Measurements from ENCODE around the gene SERPINB3.
"Not testable (repeated sequence)": the region's sequence is repeated elsewhere in the genome, so short reads cannot be mapped to it uniquely, and the experiment has no call there.

Gene SERPINB3

DNA sequence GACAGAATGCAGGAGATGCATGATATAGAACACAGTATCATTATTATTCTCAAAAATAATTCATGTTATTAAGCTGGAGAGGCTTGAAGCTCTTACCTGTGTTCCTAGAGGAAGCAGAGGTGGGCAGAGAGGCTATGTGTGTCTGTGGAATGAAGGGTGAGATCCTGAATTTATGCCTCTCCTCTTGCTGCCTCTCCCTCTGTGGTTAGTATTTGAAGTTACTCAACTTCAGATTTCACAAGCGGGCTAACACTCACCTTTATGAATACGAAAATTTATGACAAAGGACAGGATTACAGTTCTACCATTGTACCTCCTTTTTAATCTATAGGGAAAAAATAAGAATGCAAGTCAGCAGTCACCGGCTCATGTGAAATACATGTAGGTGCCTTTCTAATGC is at the start of gene SERPINB3:
Gene SERPINB3, minus strand, starts transcription at position 144 of the 400 bp plus-strand sequence. CDS start 677 bp downstream, outside the sequence.
- not testable (repeated sequence) for FAIRE-seq

GRCh38 chr18:63708650-63709049 is 47.0 kb upstream of the SERPINB3 start:
- no peak for FAIRE-seq
- no peak for DNase-seq (ENCODE audit: extremely low spot score, insufficient read length, low read depth)

More for the DNA sequence above, at the start of gene SERPINB3:
- not testable (repeated sequence) for DNase-seq (ENCODE audit: extremely low spot score, insufficient read length, low read depth)

DNA sequence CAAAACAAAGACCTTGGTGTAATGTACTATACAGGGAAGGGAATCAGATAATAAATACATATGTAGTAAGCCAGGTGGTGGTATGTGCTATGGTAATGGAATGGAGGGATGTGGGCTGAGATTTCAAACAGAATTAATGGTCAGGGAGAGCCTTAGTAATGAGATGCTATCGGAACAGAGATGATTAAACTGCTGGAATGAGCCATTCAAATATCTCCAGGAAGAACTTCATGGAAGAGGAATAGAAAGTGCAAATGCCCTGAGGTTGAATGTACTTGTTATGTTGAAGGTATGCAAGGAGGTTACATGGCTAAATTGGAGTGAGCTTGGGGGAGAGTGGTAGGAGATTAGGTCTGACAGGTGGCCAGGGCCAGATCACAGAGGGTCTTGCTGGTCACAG is 46.1 kb upstream of the SERPINB3 start:
- no peak for FAIRE-seq
- no peak for DNase-seq (ENCODE audit: extremely low spot score, insufficient read length, low read depth)

DNA sequence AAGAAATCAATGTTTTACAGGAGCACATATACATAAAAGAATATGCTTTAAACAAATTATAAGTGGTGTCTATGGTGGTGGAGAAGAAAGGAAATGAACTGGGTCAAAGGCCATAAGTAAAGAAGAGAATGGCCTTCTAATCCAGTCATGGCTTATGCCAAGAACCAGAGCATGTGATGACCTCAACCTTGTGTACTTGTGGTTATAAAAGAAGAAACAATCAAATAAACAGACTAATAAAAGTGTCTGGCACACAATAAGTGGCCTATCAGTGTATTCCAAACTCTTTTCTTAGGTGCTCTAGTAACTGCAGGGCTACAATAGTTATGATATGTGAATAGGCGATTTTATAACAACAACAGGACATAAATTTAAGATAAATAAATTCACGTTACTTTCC is 43.7 kb upstream of the SERPINB3 start:
- no peak for FAIRE-seq
- DNase-seq (ENCODE audit: extremely low spot score, insufficient read length, low read depth): no peak

DNA sequence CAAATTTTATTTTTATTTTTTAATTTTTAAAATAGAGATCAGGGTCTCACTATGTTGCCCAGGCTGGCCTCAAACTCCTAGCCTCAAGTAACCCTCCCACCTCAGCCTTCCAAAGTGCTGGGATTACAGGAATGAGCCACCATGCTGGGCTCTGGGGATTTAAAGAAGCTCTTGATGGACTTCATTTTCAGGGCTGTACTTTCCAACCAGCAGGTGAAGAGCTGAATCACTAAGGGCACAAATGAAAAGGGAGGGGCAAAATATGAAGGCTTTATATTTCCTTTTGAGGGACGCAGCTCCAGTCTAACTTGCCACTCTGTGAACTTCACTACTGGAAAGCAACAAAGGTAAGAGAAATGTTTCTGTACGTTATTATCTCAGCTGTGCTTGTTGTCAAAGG is 41.0 kb upstream of the SERPINB3 start, which contains the start of gene SERPINB11:
Gene SERPINB11, plus strand, starts transcription at position 301 of the 400 bp plus-strand sequence. CDS start 7,234 bp downstream, outside the sequence.
- FAIRE-seq: no peak

GRCh38 chr18:63701952-63702351 is 40.3 kb upstream of the SERPINB3 start:
- FAIRE-seq (no peak), DNase-seq (ENCODE audit: extremely low spot score, insufficient read length, low read depth) (no peak)

More for the DNA sequence above, 41.0 kb upstream of the SERPINB3 start, which contains the start of gene SERPINB11:
- DNase-seq (ENCODE audit: extremely low spot score, insufficient read length, low read depth): no peak

DNA sequence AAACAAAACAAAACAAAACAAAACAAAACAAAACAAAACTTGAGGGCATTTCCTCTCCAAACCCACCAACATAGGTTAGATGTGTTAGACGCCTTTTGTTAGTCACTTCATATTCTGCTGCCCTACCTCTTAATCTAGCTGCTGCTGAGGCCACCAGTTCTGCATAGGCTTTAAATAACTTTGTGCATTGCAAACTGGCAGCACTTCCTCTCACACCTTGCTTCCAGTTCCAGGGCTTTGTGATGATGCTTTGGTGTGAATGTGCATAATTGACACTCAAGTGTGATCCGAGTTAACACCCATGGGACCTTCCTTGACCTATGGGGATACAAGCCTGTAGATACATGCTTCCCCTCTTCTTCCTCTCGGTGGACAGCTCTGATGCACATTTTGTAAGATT is 38.8 kb upstream of the SERPINB3 start:
- no peak for FAIRE-seq
- DNase-seq (ENCODE audit: extremely low spot score, insufficient read length, low read depth): no peak

GRCh38 chr18:63697097-63697660 is 35.5 kb upstream of the SERPINB3 start:
- FAIRE-seq (no peak), DNase-seq (ENCODE audit: extremely low spot score, insufficient read length, low read depth) (no peak)

DNA sequence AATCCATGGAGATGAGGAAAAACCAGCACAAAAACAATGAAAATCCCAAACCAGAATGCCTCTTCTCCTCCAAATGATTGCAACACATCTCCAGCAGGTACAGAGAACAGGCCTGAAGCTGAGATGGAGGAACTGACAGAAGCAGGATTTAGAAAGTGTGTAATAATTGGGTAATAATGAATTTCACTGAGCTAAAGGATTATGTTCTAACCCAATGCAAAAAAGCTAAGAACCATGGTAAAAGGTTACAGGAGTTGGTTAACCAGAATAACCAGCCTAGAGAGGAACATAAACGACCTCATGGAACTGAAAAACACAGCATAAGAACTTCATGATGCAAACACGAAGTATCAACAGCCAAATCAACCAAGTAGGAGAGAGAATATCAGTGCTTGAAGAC is 27.4 kb upstream of the SERPINB3 start:
- FAIRE-seq: no peak
- DNase-seq (ENCODE audit: extremely low spot score, insufficient read length, low read depth): no peak

DNA sequence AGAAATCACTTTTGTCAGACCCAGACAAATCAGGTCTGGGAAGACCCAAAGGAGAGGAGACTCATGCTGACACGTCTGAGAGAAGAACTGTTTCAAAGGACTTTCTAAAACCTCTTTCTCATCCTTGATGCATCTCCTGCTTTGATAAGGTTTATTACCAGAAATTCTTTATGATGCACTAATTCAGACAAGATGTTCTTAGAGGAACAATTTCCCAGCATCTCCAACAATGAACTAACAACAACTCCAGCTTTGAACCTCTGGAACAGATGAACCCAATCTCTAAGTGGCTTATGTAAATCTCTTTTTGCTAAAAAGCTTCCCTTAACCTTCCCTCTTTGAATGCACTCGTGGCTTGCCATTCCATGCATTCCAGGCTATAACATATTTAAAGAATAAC is 25.2 kb upstream of the SERPINB3 start:
- DNase-seq (ENCODE audit: extremely low spot score, insufficient read length, low read depth): no peak
- FAIRE-seq: no peak

DNA sequence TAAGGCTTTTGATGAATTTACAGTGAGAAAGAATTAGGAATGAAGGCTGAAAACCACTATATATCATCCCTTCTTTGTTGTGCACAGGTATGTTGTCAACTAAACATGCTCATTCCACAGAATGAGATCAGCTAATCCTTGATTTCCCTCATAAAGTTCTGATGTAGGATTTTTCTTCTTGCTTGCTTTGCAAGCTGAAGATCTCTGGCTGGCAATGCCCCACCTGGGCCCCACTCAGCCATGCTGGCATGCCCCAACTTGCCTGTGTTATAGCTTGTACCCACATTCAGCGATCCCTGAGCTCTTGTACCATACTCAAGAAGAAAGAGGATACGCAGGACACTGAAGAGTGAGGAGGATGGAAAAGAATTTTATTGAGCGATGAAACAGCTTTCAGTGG is 23.0 kb upstream of the SERPINB3 start:
- DNase-seq (ENCODE audit: extremely low spot score, insufficient read length, low read depth) (no peak), FAIRE-seq (no peak)

DNA sequence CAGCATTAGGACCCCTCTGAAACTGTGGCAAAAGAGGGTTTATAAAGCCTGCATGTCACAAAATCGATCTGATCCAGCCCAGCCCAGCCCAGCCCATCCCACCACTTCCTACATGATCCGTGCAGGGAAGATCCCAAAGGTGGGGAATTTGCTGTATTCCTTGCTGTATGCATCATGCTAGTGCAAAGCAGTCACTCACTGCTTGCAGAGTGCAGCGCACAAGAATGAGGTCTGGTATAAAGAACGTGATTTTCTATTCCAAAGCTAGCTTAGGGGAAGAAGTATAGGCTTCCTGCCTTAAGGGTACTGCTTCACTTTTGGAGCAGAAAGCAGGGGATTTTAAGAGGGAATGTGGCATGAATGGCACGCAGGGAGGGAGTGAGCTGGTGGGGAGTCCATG is 22.2 kb upstream of the SERPINB3 start:
- DNase-seq (ENCODE audit: extremely low spot score, insufficient read length, low read depth): no peak
- no peak for FAIRE-seq

- FAIRE-seq (no peak), DNase-seq (ENCODE audit: extremely low spot score, insufficient read length, low read depth) (no peak)
Measured at GRCh38 chr18:63683152-63683551, 21.5 kb upstream of the SERPINB3 start.

DNA sequence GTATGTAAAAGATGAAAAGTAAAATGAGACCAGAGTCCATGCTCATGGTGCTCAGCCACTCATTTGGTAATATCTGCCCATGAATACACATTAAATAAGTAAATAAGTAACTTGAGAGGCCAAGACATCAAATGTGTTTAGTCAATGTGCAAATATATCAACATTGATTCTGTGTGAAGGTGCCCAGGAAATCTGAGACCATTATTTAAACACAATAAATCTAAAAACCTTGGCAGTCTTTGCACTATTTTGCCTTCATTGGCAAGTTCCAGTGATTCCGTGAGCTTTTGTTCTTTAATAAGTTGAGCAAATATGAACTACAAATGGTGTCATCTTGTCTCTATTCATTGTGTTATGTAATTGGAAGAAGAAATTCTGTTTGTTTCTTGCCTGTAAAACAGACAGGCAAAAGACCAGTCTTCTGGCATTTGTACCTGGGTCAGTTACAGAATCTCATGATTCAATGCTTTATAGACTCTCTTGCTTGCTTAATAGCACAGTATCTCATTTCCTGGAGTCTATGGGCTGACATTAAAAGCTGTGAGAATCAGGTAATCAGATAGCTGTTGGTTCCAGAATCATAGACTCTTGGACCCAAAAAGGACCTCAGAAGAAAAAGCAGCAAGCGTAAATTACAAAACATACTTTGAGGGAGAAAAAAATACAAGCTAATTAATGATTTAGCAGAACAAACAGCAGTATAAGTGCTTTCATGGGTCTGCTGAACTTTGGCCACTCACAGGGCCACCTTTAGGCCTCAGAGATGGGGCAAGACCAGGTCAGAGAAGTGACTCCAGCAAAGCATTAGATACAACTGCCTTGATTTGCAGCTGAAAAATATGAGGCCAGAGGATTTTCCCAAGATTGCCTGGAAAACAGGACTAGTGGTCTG is 20.0 kb upstream of the SERPINB3 start:
- DNase-seq (ENCODE audit: extremely low spot score, insufficient read length, low read depth): no peak
- FAIRE-seq: no peak

GRCh38 chr18:63679820-63680606 is 18.3 kb upstream of the SERPINB3 start:
- no peak for DNase-seq (ENCODE audit: extremely low spot score, insufficient read length, low read depth)
- no peak for FAIRE-seq

- no peak for DNase-seq (ENCODE audit: extremely low spot score, insufficient read length, low read depth)
- FAIRE-seq: no peak
Measured at GRCh38 chr18:63677500-63678225, 16.0 kb upstream of the SERPINB3 start.

DNA sequence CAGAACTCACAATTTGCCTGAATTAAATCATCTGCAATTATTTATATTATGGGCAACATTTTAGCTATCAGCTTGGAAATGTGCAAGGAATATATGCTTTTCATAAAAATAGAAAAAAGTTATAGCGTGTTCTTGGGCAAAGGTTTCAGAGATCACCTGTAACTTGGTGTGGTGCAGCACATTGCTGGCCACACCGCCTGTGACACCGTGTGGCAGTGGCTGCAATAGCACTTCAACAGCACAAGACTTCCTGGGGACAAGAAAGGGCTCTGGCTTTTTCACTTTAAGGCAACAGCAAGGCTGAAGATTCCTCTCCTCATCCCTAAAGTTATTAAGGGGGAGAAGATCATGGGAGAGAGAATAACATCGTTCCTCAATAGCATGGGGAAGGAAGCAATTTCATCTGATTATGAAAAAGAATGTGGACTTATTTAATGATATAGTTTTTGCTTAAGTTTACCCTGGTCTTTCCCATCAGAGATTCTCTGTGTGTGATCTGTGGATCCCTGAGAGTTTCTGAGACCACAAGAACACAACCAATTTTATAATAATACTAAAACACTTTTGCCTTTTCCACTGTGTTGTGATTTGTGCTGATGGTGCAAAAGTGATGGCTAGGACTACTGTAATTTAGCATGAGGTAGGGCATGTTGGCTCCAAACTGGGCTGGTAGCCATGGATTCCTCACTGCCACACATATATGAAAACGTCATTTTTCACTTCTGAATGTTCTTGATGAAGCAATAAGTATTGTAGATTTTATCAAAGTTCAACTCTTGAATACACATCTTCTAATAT is 15.0 kb upstream of the SERPINB3 start:
- FAIRE-seq (no peak), DNase-seq (ENCODE audit: extremely low spot score, insufficient read length, low read depth) (no peak)

- DNase-seq (ENCODE audit: extremely low spot score, insufficient read length, low read depth): no peak
- no peak for FAIRE-seq
Measured at GRCh38 chr18:63664571-63664970, 2.9 kb upstream of the SERPINB3 start.

GRCh38 chr18:63658920-63659319 is 2.8 kb downstream of the SERPINB3 start:
- not testable (repeated sequence) for DNase-seq (ENCODE audit: extremely low spot score, insufficient read length, low read depth); FAIRE-seq

Measured in GM18507 (cell line).